Skeletal muscle satellite cell (primary cell): ENCODE data around the gene ITPR1.
A peak's percentile ranks its signal among the peaks of the same experiment; 100 is the strongest.

ENCODE experiments used
- H3K27me3 ChIP-seq: 2 replicates; pipeline ENCODE4 v1.7.0; 2013; ENCODE audit warnings: low read length; ENCODE audit not compliant: control insufficient read depth, insufficient read depth
- H3K36me3 ChIP-seq: 2 replicates; pipeline ENCODE4 v1.7.0; 2013; ENCODE audit warnings: mild to moderate bottlenecking, control low read depth, low read length; ENCODE audit not compliant: insufficient read depth
- H3K4me1 ChIP-seq: 2 replicates; pipeline ENCODE4 v1.7.0; 2013; ENCODE audit warnings: low read length; ENCODE audit not compliant: control insufficient read depth, insufficient read depth
- H3K4me2 ChIP-seq: 2 replicates; pipeline ENCODE4 v1.7.0; 2013; ENCODE audit warnings: mild to moderate bottlenecking, low read length
- H3K4me3 ChIP-seq: 2 replicates; pipeline ENCODE4 v1.7.0; 2013; ENCODE audit warnings: low read length
- H3K9ac ChIP-seq: 2 replicates; pipeline ENCODE4 v1.7.0; 2013; ENCODE audit warnings: mild to moderate bottlenecking, low read depth, low read length, moderate library complexity
- H3K9me3 ChIP-seq: replicated peaks from 2 replicates; pipeline ENCODE4 v1.7.0; 2013; ENCODE audit warnings: mild to moderate bottlenecking, control low read depth, low read length

Gene ITPR1

GRCh38 chr3:4746241-4746958 lies 253.3 kb downstream of the ITPR1 start:
- H3K9ac ChIP-seq, result no peak overlapping the region
- H3K4me1 ChIP-seq, result peaks cover 39% of the 10 kb centered on the region
- no peak overlapping the region for H3K4me2 ChIP-seq
- H3K27me3 ChIP-seq, result no peaks in the 10 kb centered on the region
- H3K36me3 ChIP-seq, result no peaks in the 10 kb centered on the region
- no peak overlapping the region for H3K4me3 ChIP-seq
- H3K9me3 ChIP-seq, result no peaks in the 10 kb centered on the region

DNA sequence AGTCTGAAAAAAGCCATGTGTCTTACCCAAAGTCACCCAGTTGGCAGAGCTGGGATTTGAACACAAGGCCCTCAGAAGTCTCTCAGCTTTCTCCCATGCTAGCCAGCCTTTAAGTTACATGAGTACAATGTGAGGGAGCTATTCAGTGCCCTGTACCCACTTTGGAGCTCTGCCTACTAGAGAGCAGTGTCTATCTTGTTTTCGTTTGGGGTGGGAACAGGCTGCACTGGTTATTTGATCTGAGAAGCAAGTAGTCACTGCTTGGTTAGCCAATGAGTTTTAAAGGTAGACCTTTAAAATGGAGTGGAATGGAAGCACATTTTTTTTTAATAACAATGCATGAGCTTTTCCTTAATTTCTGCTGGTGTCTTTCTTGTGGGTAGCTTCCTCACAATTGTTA lies 255.0 kb downstream of the ITPR1 start:
- no peaks in the 10 kb centered on the region for H3K9me3 ChIP-seq
- no peak overlapping the region for H3K4me2 ChIP-seq
- H3K27me3 ChIP-seq, result no peaks in the 10 kb centered on the region
- H3K36me3 ChIP-seq, result no peaks in the 10 kb centered on the region
- H3K4me1 ChIP-seq, result peaks cover 39% of the 10 kb centered on the region
- no peak overlapping the region for H3K9ac ChIP-seq
- H3K4me3 ChIP-seq, result no peak overlapping the region

GRCh38 chr3:4748701-4749378 lies 255.7 kb downstream of the ITPR1 start:
- H3K36me3 ChIP-seq, result no peaks in the 10 kb centered on the region
- H3K9ac ChIP-seq, result no peak overlapping the region

DNA sequence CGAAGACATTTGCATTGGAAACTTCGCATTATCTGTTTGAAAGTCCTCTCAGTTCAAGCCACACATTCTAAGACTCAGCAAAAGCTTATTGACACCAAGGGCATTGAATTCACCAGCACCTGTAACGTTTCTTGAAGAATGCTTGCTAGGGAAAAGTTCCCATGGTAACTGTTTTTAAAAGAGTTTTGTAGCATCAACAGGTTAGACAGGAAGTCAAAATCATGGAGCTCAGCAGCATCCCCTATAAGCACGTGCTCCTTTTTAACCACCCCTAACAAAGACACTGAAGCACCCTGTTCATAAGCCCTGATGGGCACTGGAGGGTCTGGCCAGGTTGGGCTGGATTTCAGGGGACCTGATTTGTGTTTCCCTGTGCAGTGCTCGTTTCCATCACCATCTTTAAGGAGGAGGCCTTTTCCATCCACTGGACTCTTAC lies 256.4 kb downstream of the ITPR1 start:
- Histone ChIP-seq H3K4me1 (peaks cover 34% of the 10 kb centered on the region), H3K36me3 (no peaks in the 10 kb centered on the region), H3K9ac (no peak overlapping the region), H3K4me2 (no peak overlapping the region), H3K27me3 (no peaks in the 10 kb centered on the region), H3K4me3 (no peak overlapping the region), H3K9me3 (no peaks in the 10 kb centered on the region)

More at GRCh38 chr3:4748701-4749378, 255.7 kb downstream of the ITPR1 start:
- Histone ChIP-seq H3K4me1 (peaks cover 39% of the 10 kb centered on the region), H3K4me2 (no peak overlapping the region), H3K4me3 (no peak overlapping the region), H3K9me3 (no peaks in the 10 kb centered on the region), H3K27me3 (no peaks in the 10 kb centered on the region)

- Histone ChIP-seq H3K9me3 (no peaks in the 10 kb centered on the region), H3K27me3 (no peaks in the 10 kb centered on the region), H3K4me1 (peaks cover 30% of the 10 kb centered on the region), H3K9ac (no peak overlapping the region), H3K36me3 (no peaks in the 10 kb centered on the region), H3K4me2 (no peak overlapping the region), H3K4me3 (no peak overlapping the region)
Measured at GRCh38 chr3:4750306-4750968, 257.3 kb downstream of the ITPR1 start.

- Histone ChIP-seq H3K9ac (peak overlapping the region; percentile 36), H3K4me3 (no peak overlapping the region), H3K9me3 (no peaks in the 10 kb centered on the region), H3K4me2 (peak overlapping the region; percentile 67), H3K27me3 (no peaks in the 10 kb centered on the region), H3K36me3 (no peaks in the 10 kb centered on the region), H3K4me1 (peaks cover 30% of the 10 kb centered on the region)
Measured at GRCh38 chr3:4751029-4751501, 257.9 kb downstream of the ITPR1 start.

- H3K27me3 ChIP-seq, result no peaks in the 10 kb centered on the region
- peaks cover 26% of the 10 kb centered on the region for H3K4me1 ChIP-seq
- no peaks in the 10 kb centered on the region for H3K36me3 ChIP-seq
- H3K4me2 ChIP-seq, result peak overlapping the region; percentile 67
- H3K9ac ChIP-seq, result peak overlapping the region; percentile 36
- H3K9me3 ChIP-seq, result no peaks in the 10 kb centered on the region
- H3K4me3 ChIP-seq, result no peak overlapping the region
Measured at GRCh38 chr3:4751502-4752101, 258.5 kb downstream of the ITPR1 start.

GRCh38 chr3:4752201-4753072 lies 259.3 kb downstream of the ITPR1 start:
- peak overlapping the region; percentile 67 for H3K4me2 ChIP-seq
- peaks cover 22% of the 10 kb centered on the region for H3K4me1 ChIP-seq
- no peak overlapping the region for H3K4me3 ChIP-seq
- no peaks in the 10 kb centered on the region for H3K27me3 ChIP-seq
- peak overlapping the region; percentile 36 for H3K9ac ChIP-seq
- no peaks in the 10 kb centered on the region for H3K36me3 ChIP-seq
- H3K9me3 ChIP-seq, result no peaks in the 10 kb centered on the region

- Histone ChIP-seq H3K4me2 (no peak overlapping the region), H3K9me3 (no peaks in the 10 kb centered on the region), H3K27me3 (no peaks in the 10 kb centered on the region), H3K4me3 (no peak overlapping the region), H3K4me1 (peaks cover 22% of the 10 kb centered on the region), H3K9ac (no peak overlapping the region), H3K36me3 (no peaks in the 10 kb centered on the region)
Measured at GRCh38 chr3:4753073-4753691, 260.0 kb downstream of the ITPR1 start.

GRCh38 chr3:4754180-4755086 lies 261.3 kb downstream of the ITPR1 start:
- Histone ChIP-seq H3K4me2 (no peak overlapping the region), H3K9ac (no peak overlapping the region), H3K4me1 (peaks cover 22% of the 10 kb centered on the region)

More at GRCh38 chr3:4754180-4755086, 261.3 kb downstream of the ITPR1 start:
- no peaks in the 10 kb centered on the region for H3K36me3 ChIP-seq
- H3K9me3 ChIP-seq, result no peaks in the 10 kb centered on the region
- H3K27me3 ChIP-seq, result no peaks in the 10 kb centered on the region
- H3K4me3 ChIP-seq, result no peak overlapping the region
